Muscle of back (tissue), 11 donors: ENCODE measurements around the gene SMIM1. TPM values are rescaled to one million over a fixed set of nuclear protein-coding genes. Genes with fewer than 3 reads are reported as not detected.
"Not testable (repeated sequence)": the region's sequence is repeated elsewhere in the genome, so short reads cannot be mapped to it uniquely, and the experiment has no call there.

ENCODE experiments used
- DNase-seq, 3 donors: peaks; one replicate each; pipeline versions ENCODE4 v3.0.0 to v3.0.0-alpha.2; 2013
- polyA plus RNA-seq, 10 donors: library from polyadenylated mRNA; unstranded; fragments of 120-200 nt; gene quantifications; one replicate each; pipeline ENCODE4 v1.2.1, GENCODE V29; 2013; ENCODE audit not compliant: insufficient read length in 10 of 10

SMIM1 gene
- polyA plus RNA-seq, 10 donors: 1.6 to 5.7 (median 3.3) TPM

DNA sequence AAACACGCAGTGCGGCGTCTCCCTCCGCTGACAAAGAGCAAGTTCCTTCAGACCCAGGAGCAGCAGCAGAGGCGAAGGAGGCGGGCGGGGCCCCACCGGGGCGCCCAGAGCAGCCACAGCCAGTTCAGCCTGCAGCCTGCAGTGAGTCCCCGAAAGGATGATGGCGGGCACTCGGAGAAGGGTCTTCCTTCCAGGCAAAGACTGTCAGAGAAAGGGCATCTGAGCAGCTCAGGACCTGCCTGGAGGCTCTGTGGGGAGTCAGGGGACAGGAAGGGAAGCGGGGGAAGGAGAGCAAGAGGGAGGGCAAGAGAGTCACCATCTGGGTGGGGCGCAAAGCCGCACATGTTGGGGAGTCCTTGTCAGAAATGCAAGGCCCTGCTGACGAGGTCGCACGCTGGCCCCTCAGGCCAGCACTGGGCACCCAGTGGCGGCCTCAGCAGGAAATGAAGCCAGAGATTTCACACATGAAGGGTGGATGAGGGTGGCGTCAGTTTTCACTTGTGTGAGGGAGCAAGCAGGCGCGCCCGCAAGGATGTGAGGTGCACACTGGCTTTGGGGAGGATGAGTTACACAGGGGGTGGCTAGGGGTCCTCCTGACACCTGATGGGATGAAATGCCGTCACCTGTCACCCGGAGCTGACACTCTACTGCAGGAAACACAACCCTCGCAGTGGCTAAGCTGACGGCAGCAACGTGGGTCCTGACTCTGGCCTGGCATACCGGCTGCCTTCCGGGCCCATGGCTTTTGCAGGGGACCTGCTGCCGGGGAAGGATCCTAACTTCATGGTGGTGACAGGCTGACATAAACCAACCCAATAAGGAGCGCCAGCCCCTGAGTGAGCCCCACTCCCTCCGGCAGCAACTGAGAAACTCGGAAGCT, 17.1 kb downstream of the SMIM1 start:
- no peak for DNase-seq

GRCh38 chr1:3790500-3790923, 18.0 kb downstream of the SMIM1 start:
- no peak for DNase-seq

DNA sequence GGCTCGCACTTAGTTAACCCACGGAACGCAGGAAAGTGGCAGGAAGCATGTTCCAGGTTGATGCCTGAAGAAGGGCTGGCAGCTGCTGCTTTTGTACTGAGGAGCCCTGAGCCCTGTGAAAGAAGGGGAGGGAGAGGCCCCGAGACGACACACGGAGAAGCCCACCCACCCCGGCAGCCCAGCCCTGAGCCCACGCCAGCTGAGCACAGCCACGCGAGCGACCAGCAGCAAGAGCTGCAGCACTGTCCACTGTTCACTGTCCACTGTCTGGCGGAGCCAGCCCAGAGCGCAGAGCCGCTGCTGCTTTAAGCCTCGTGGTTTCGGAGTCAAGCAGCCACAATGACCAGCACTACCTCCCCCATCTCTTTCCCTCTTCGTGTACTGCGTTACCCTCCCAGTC, 18.4 kb downstream of the SMIM1 start:
- DNase-seq: no peak

GRCh38 chr1:3795453-3796214, 23.1 kb downstream of the SMIM1 start:
- no peak for DNase-seq

GRCh38 chr1:3796215-3797061, 23.9 kb downstream of the SMIM1 start, which contains the start of gene LRRC47:
Gene LRRC47 (minus strand): TSS chr1:3796498. CDS start chr1:3796476, 22 bp downstream.
- peak; percentile 91 to 97 (median 93) for DNase-seq

DNA sequence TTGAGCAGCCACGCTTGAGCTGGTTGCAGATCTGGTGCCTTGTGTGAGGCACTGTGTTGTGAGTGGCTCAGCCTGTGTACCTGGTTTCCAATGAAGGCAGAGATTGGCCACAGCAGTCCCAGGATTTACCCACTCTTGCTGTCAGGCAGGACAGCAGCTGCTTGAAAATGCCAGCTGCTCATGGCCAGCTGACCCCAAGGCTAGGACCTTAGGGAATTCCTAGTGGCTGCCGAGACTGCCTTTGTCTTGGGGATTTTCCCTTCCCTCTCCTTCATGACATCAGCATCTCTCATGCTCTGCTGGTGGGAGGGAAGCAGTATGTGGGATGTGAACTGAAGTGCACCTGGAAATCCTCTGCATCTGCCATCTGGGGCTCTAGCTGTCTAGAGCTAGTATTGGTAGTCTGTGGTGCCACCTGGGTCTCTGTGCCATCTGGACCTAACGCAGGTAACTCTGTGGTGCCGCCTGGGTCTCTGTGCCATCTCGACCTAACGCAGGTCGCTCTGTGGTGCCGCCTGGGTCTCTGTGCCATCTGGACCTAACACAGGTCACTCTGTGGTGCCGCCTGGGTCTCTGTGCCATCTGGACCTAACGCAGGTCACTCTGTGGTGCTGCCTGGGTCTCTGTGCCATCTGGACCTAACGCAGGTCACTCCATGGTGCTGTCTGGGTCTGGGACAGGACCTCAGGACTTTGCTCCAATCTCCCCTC, 27.6 kb downstream of the SMIM1 start:
- DNase-seq: no peak

- not testable (repeated sequence) for DNase-seq
Observed at GRCh38 chr1:3800795-3801194, 28.2 kb downstream of the SMIM1 start.

GRCh38 chr1:3803905-3804626, 31.5 kb downstream of the SMIM1 start:
- DNase-seq: no peak

GRCh38 chr1:3804627-3804944, 32.0 kb downstream of the SMIM1 start:
- not testable (repeated sequence) for DNase-seq

- DNase-seq: no peak
Observed at GRCh38 chr1:3805038-3805437, 32.5 kb downstream of the SMIM1 start.

- no peak for DNase-seq
Observed at GRCh38 chr1:3807769-3808168, 35.2 kb downstream of the SMIM1 start.

DNA sequence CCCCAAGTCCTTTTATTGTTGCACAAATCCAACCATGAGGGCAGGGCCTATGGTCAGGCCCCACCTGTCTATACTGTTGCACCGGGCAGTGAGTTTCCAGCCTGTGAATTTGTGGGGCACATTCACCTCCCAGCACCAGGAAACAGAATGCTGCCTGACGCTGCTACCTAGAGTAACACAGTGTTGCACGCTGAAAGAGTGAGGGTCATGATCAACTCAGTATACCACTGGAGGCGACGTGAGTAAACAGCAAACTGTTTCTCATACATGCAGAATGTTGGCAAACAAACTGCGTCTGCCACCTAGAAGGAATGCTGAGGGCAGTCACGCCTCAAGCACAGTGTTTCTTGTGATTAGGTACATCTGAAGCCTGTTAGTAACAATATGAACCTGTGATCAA, 37.1 kb downstream of the SMIM1 start:
- no peak for DNase-seq

DNA sequence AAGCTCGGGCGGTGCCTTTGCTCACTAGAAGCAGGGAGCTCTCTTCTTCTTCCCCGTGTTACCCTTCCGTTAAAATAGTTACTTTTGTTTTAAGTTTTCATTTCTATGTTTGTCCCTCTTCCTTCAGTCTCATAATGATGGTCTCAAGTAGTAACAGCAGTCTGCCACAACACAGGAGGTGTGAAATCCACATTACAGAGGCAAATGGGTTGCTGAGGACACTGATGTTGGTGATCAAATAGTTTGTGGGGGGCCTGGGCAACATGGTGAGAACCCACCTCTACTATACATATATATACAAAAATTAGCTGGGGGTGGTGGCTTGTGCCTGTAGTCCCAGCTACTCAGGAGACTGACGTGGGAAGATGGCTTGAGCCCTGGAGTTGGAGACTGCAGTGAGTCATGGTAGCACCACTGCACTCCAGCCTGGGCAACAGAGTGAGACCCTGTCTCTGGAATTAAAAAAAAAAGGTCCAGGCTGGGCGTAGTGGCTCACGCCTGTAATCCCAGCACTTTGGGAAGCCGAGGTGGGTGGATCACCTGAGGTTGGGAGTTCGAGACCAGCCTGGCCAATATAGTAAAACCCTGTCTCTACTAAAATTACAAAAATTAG, 37.7 kb downstream of the SMIM1 start:
- not testable (repeated sequence) for DNase-seq

GRCh38 chr1:3811595-3811911, 39.0 kb downstream of the SMIM1 start:
- no peak for DNase-seq

- DNase-seq: no peak
Observed at GRCh38 chr1:3814065-3814464, 41.5 kb downstream of the SMIM1 start.

GRCh38 chr1:3814771-3815561, 42.4 kb downstream of the SMIM1 start:
- no peak for DNase-seq

- no peak for DNase-seq
Observed at GRCh38 chr1:3816331-3817137, 44.0 kb downstream of the SMIM1 start.

GRCh38 chr1:3817138-3817740, 44.7 kb downstream of the SMIM1 start:
- DNase-seq: no peak
